SHP77 treated with DMSO at 0.1 percent for 48 hours (cell line): Measurements from ENCODE around the gene NQO1.
"Not testable (repeated sequence)": the region's sequence is repeated elsewhere in the genome, so short reads cannot be mapped to it uniquely, and the experiment has no call there.

Source experiments
- DNase-seq: peaks from one replicate; lab custom pipeline; 2025; lab: John Stamatoyannopoulos, UW

Gene NQO1

DNA sequence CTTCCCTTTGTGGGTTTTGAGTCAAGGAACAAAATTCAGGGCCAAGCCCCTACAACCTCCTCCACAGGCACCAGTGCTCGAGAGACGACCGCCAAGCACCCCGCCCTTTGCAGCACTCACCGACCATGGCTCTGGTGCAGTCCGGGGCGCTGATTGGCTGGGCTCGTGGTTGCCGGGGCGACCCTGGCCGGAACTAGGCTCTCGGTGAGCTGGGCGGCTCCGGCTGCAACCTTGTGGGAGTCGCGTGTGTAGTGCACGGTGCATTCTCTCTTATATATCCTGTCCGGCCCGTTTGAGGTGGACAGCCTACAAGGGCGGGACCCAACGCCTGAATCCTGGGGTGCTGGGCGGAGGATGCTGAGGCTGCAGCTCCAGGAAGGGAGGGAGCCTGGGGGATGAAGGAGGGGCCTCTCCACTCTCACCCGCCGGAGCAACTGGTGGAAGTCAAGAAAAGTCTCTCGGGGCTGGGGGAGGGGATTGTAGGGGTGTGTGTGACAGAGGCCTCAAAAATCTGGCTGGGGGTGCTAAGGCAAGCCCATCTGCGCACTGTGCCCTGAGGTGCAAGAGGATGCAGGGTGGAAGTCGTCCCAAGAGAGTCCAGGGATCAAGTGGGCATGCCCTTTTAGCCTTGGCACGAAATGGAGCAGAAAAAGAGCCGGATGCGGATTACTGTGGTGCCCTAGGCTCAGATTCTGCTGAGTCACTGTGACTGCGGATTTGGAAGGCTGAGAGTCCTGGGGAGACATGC lies at the start of gene NQO1:
Gene NQO1, minus strand, starts transcription at position 248 of the 748 bp plus-strand sequence. Its CDS starts 121 bp downstream, at position 127.
- DNase-seq, result peak; percentile 97

DNA sequence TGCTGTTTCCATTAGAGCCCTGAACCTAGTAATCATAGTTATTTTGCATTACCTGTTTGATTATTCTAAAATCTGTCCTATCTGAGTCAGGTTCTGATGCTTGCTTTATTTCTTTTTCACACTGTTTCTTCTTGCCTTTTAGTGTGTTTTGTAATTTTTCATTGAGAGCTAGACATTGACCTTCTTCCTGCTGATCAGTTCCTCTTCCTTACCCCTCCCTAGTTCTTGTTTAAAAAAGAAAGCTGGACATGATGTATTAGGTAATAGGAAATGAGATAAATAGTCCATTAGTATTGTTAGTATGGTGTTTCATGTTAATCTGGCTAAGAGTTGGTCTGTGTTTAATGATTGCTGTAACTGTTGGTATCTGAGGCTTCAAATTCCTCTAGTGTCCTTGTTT lies 49.2 kb upstream of the NQO1 start:
- DNase-seq, result no peak

DNA sequence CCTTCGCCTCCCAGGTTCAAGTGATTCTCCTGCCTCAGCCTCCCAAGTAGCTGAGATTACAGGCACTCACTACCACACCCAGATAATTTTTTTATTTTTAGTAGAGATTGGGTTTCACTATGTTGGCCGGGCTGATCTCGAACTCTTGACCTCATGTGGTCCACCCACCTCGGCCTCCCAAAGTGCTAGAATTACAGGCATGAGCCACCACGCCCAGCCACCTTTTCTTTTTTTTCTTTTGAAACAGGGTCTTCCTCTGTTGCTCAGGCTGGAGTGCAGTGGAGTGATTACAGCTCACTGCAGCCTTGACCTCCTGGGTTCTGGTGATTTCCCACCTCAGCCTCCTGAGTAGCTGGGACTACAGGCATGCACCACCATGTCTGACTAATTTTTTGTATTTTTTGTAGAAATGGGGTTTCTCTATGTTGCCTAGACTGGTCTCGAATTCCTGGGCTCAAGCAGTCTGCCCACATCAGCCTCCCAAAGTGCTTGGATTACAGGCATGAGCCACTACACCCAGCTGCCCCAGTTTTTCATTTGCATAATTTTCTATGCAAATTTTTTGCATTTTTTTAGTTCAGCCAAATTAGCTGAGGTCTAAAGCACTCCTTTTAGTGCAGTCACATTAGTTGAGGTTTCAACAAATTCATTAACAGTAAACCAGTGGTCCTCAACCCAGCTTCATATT lies 47.0 kb upstream of the NQO1 start:
- DNase-seq, result no peak

- DNase-seq, result no peak
These were observed 45.2 kb upstream of the NQO1 start for GRCh38 chr16:69771651-69771967.

DNA sequence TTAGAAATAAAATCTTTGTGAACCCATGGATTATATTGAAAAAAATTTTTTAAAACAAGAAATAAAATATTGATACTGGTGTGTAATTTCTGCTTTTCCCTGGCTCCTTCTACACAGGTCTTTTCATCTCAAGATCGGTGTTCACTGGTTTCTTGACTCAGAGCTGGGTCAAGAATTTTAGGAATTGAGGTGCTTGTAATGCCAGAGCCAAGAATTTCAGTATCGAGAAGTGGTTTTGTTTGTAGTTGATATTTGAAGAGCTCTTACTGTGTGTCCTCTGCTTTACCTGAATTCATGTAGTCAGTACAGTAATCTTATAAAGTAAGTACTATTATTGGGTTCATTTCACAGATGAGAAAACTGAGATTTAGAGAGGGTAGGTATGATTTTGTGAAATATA lies 43.0 kb upstream of the NQO1 start:
- DNase-seq, result no peak

- no peak for DNase-seq
These were observed 42.3 kb upstream of the NQO1 start for GRCh38 chr16:69768666-69769065.

GRCh38 chr16:69767459-69768229 lies 41.3 kb upstream of the NQO1 start:
- no peak for DNase-seq

DNA sequence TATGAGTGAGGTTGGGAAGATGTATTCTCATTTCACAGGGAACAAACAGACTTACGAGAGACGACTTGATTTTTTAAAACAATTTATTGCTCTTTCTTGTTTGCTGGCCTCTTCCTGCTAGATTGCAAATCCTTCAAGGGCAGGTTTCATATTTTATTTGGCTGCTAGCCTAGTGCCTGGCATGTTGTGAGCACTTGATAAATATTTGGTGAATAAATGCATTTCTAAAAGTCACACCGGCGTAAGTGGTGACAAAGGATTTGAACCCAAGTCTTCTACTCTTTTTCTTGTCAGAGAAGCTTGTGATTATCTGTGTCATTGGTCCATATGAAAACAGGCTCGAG lies 37.2 kb upstream of the NQO1 start:
- DNase-seq, result no peak

GRCh38 chr16:69762814-69763598 lies 36.6 kb upstream of the NQO1 start:
- DNase-seq, result no peak

DNA sequence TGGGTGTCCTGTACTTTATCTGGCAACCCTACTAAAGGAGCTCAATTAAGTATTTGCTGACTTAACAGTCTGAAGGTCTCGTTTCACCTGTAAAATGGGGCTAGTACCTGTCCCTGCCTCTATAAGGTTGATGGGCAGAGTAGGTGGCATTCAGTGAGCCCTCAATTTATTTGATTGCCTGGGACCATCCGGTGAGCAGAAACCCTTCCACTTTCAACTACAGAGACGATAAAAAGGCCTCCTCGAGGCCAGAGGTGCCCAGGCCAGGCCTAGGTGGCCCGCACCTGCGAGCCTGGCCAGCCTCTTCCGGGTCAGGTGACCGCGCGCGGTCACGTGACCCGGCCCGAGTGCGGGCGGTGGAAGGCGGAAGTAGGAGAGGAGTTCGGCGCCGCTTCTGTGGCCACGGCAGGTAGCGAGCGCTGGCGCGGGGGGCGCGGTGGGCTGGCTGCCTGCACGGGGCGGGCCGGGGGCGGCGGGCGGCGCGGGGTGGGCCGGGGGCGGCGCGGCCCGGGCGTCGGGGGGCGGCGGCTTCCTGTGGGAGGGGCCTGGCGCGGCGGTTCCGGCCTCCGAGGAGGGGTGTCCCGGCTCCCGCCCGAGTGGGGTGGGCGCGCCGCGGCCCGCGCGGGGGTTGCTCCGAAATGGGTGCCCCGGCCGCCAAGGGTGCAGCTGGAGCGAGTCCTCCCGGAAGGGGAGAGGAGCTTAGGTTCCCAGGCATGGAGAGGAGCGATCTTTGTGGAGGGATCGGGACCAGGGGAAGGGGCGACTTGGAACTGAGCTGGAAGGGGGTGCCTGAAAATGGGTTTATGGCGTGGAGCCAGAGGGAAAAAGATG lies 35.8 kb upstream of the NQO1 start, which contains the start of gene WWP2:
Gene WWP2, plus strand, starts transcription at position 350 of the 831 bp plus-strand sequence. CDS start 24,679 bp downstream, outside the sequence.
- peak; percentile 58 for DNase-seq

DNA sequence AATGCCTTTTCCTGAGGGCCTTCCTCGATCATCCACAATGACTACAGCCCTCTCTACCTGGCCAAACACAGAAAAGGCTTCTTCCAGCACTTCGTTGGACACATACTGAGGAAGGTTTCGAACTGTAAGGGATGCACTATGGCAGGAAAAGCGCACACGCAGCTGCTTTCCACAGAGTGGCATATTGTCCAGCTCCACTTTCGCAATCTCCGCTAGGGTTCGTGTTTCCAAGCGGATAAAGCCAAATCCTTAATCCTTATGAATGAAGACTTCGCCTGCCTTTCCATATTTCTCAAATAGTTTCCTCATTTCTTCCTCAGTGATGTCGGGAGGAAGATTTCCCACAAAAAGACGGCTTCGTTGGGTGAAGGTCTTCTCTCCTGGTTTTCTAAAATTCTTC lies 31.0 kb upstream of the NQO1 start:
- not testable (repeated sequence) for DNase-seq

DNA sequence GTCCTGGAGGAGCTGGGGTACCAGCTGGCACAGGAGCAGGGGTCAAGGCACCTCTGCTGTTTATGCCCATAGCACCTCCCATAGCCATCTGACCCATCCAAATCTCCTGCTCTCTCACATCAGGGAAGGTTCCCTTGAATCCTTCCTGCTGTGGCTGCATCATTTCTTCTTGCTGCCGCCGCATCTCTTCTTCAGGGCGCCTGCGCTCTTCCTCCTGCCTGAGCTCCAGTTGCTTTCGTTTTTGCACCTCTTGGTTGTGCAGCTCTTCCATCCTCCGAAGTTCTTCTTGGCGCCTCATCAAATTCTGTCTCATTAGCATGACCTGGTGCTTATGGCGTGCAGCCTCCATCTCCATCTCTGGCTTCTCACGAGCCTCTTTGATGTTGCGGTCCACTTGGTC lies 30.3 kb upstream of the NQO1 start:
- DNase-seq, result no peak

GRCh38 chr16:69754469-69755310 lies 28.3 kb upstream of the NQO1 start, which contains the start of gene NOB1:
Gene NOB1, minus strand, starts transcription at chr16:69754926. Its CDS starts 16 bp downstream, at chr16:69754910.
- peak; percentile 96 for DNase-seq

GRCh38 chr16:69754143-69754468 lies 27.7 kb upstream of the NQO1 start:
- DNase-seq, result no peak

DNA sequence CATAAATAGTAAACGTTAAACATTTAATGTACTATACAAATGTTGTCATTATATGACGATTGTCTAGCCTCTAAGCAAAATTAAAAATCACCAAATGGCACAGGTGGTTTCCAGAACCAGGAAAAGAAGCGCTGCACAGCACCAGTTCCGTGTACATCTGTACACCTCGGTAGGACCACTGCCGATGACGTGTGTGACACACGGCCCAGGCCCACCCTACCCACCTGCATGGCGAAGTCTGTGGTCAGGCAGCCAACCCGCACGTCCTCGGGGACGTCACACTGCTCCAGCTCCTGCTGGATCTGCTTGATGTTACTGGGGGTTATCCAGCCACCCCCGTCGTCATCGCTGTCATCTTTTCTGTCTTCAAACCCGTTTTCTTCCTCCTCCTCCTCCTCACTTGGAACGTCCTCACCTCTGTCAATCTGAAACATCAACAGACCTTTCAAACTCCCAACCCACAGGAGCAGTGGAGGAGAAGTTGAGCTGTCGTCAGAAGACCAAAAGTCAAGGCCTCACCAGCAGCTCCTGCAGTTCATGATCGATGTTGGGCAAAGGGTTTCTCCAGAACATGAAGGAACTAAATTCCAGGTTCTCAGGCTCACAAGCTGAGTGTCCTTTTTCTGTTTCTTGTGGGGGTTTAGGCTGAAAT lies 22.5 kb upstream of the NQO1 start:
- no peak for DNase-seq

GRCh38 chr16:69747115-69747514 lies 20.8 kb upstream of the NQO1 start:
- DNase-seq, result no peak

GRCh38 chr16:69745959-69746358 lies 19.6 kb upstream of the NQO1 start:
- no peak for DNase-seq

GRCh38 chr16:69745232-69745612 lies 18.9 kb upstream of the NQO1 start:
- DNase-seq, result no peak

DNA sequence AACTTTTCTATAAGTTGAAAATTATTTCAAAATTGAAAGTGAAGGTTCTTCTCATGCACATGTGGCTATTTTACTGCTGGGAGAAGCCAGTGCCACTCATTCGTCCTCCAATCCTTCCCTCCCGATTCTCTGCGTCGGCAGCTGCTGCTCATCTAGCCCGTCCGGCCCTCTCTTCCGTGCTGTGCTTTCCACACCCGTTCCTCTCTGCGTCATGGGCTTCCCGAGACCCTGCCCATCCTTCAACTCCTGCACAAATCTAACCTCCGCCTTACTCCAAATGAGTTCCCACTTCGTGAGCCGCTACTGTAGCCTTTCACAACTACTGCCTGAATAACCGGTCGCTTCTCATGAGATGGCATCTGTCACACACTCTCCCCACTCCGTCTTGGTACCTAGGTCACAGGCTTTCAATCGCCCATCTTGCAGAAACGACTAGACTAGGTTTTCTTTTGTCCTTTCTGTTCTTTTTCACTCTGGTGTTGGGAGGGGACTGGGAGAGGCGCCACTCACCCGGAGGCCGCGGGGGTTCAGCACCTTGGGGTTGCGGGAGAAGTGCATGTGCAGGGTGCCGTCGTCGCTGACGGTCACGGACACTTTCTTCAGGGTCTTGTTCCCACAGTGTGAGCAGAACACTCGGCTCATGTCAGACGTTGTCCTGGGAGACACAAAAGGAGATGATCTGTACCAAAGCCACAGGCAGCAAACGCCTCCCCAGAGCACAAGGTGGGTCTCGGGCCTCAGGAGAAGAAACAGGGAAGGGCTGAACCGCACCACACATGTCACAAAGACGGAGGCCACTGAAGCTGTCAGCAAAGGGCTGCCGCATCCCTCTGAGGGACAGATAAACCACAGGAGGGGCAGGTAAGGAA lies 18.2 kb upstream of the NQO1 start:
- DNase-seq, result no peak
